Mucosa of gallbladder (tissue), 1 donor: Measurements from ENCODE around the gene TMPRSS2. TPM values are rescaled to one million over a fixed set of nuclear protein-coding genes. Genes with fewer than 3 reads are reported as not detected.

Experiments
- DNase-seq: peaks from one replicate; pipeline ENCODE4 v3.0.0-alpha.2; 2020; ENCODE audit warnings: low spot score
- total RNA-seq: library from RNA; stranded (reverse); gene quantifications from one replicate; pipeline ENCODE4 v1.2.1, GENCODE V29; 2021
- donor health status: DM: no; HTN: no; CAD: no.

The TMPRSS2 gene
- total RNA-seq, 1 donor from 2014 or later: 147 TPM

- no peak for DNase-seq
Measured at GRCh38 chr21:41509733-41510132, 1.8 kb upstream of the TMPRSS2 start.

- no peak for DNase-seq
Measured at GRCh38 chr21:41509145-41509496, 1.2 kb upstream of the TMPRSS2 start.

GRCh38 chr21:41508415-41509144 is 622 bp upstream of the TMPRSS2 start:
- DNase-seq: no peak

GRCh38 chr21:41506611-41507520 is 1.1 kb downstream of the TMPRSS2 start:
- no peak for DNase-seq

- no peak for DNase-seq
Measured at GRCh38 chr21:41506005-41506594, 1.9 kb downstream of the TMPRSS2 start.

GRCh38 chr21:41504030-41504429 is 3.9 kb downstream of the TMPRSS2 start:
- DNase-seq: no peak

GRCh38 chr21:41503331-41503730 is 4.6 kb downstream of the TMPRSS2 start:
- DNase-seq: no peak

- peak; percentile 59 for DNase-seq
Measured at GRCh38 chr21:41501919-41502318, 6.0 kb downstream of the TMPRSS2 start.

- DNase-seq: peak; percentile 88
Measured at GRCh38 chr21:41500931-41501381, 7.0 kb downstream of the TMPRSS2 start.

- DNase-seq: no peak
Measured at GRCh38 chr21:41500363-41500762, 7.6 kb downstream of the TMPRSS2 start.

GRCh38 chr21:41499920-41500319 is 8.0 kb downstream of the TMPRSS2 start:
- DNase-seq: no peak

GRCh38 chr21:41497788-41498187 is 10.2 kb downstream of the TMPRSS2 start:
- no peak for DNase-seq

- peak; percentile 69 for DNase-seq
Measured at GRCh38 chr21:41497008-41497407, 10.9 kb downstream of the TMPRSS2 start.

- no peak for DNase-seq
Measured at GRCh38 chr21:41494242-41494641, 13.7 kb downstream of the TMPRSS2 start.

GRCh38 chr21:41491412-41491811 is 16.5 kb downstream of the TMPRSS2 start:
- no peak for DNase-seq

GRCh38 chr21:41490330-41490729 is 17.6 kb downstream of the TMPRSS2 start:
- DNase-seq: no peak

- DNase-seq: no peak
Measured at GRCh38 chr21:41489329-41489728, 18.6 kb downstream of the TMPRSS2 start.

- DNase-seq: no peak
Measured at GRCh38 chr21:41488080-41488479, 19.9 kb downstream of the TMPRSS2 start.

- no peak for DNase-seq
Measured at GRCh38 chr21:41487082-41487481, 20.9 kb downstream of the TMPRSS2 start.

- no peak for DNase-seq
Measured at GRCh38 chr21:41483973-41484372, 24.0 kb downstream of the TMPRSS2 start.

- no peak for DNase-seq
Measured at GRCh38 chr21:41483415-41483814, 24.5 kb downstream of the TMPRSS2 start.

- no peak for DNase-seq
Measured at GRCh38 chr21:41482980-41483379, 25.0 kb downstream of the TMPRSS2 start.

- DNase-seq: no peak
Measured at GRCh38 chr21:41482301-41482700, 25.7 kb downstream of the TMPRSS2 start.
